HTERT RPE-1 (cell line): ENCODE results near the gene CAPN14.

Source experiments
- in situ Hi-C: fragments of 300-500 bp; cut with MboI; formaldehyde crosslinking; loops from 4 replicates; pipeline ENCODE4 v1.14.3; 2020; ENCODE audit warnings: low sequenced_read_pairs

Gene CAPN14

DNA sequence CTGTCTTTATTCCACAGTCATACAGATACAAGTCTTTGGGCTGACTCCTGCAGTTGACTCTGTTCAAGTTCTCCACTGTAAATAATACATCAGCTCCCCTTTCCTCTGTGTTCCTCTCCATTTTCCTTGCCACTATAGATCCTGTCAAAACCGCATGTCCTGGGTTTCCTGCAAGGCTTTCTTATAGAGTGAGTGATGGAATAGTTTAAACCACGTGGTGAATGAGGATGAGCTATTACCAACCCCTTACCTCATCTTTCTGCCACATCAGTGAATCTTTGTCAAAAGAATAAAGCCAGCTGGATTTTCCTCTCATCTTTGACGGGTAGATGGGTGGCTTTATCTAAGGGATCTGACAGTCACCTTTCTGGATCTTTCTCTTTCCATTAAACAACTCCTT is 75.2 kb downstream of the CAPN14 start:
- in situ Hi-C loops: no loop called here

DNA sequence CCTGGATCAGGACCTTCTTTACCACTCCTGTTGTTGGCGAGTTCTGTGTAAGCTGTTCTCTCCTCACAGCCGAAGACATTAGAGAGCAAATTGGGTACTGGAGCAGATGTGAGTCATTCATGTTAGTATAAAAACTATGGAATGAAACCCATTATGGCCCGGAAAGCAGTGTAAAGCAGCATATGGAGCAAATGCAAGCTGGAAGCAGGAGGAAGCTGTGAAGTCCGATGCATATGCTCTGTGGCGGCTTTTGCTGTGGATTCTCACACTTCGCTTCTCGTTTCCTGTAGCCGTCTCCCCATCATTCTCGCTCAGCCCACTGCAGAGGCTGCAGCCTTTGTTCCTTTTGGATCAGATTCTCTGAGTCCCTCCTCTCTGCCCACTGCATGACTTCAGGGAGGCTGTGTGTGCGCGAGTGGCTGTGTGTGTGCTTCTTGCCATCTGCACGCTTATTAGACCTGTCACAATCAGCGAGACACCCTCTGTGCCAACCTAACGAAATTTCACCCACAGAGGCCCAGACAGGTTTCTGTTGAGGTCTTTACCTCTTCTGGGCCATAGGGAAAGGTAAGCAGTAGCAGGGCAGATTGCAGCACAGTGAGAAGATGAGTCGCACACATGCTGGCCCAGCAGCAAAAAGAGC is 75.8 kb downstream of the CAPN14 start:
- in situ Hi-C loops: no loop called here

DNA sequence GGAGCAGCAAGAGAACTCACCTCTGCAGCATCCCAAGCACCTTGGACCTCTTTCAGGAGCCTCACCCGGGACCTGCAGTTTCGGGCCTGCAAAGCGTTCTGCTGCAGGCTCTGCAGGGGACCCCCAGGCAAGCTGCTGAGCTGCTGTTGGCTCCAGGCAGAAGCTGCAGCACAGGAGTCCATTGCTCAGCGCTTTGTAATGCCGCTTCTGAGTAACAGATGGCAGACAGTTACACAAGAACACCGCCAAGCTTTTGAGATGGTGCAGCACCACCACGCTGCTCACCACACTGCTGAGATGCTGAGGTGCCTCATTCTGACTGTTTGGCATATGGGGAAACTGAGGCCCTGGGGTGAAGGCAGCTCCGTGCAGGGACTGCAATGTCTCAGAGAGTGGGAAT is 77.2 kb downstream of the CAPN14 start:
- in situ Hi-C loops: no loop called here

DNA sequence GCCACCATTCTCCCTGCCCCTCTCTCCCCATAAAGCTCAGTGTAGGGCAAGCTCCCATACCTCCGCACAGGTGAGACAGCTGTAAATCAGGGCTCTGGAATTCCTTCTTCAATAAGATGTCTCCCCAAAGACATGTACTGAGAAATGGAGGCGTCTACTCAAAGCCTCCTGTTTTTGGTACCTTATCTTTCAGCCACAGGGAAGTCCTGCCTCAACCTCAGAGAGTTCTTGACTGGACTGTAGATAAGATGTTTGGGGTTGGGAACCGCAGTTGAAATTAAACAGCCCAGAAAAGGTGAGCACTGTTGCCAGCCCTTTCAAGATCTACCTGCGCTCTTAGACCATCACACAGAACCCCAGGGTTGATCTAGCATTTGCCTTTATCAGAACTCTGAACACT is 77.6 kb downstream of the CAPN14 start:
- in situ Hi-C loops: no loop called here

DNA sequence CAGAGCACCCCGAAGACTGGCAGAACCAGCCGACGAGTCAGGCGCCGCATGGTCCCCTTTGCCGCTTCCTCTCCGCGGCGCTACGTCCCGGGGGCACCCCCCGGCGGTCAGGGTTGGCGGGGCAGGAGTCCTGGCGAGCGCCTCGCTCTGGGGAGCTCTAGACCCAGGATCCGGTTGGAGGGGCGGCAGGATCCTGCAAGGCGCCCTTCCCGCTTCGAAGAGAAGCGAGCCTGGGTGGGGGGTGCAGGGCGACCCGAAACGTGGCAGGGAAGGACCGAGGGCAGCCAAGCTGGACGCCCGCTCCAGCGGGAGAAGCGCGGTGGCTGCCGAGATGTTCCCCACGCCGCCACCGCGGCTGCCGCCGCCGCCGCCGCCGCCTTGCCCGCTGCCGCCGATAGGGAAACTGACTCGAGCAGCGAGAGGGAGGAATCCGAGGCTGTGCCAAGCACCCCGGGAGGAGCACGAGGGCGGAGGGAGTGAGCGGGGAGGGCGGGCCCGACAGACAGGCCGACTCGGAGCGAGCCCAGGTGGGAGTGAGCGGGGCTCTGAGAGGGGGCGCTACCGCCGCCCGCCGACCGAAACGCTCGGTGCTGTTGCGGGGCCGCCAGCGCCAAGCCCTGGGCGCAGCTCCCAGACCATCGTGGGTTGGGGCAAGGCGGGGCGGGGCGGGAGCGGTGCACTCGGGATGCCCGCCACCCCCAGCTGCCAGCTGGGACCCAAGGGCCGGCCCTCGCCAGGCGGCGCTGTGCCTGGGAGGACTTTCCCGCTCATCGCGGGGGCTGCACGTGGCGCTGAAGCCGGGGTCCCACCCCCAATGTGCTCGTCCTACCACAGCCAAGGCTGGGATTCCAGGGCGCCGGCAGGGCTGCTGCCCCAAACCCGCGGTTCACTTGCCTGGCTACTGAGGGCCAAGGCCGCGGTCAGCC is 79.0 kb downstream of the CAPN14 start, which contains the start of gene GALNT14:
Gene GALNT14 (minus strand): TSS at position 404 of the 926 bp plus-strand sequence. CDS start 354 bp downstream, at position 50.
- in situ Hi-C loops: no loop called here

DNA sequence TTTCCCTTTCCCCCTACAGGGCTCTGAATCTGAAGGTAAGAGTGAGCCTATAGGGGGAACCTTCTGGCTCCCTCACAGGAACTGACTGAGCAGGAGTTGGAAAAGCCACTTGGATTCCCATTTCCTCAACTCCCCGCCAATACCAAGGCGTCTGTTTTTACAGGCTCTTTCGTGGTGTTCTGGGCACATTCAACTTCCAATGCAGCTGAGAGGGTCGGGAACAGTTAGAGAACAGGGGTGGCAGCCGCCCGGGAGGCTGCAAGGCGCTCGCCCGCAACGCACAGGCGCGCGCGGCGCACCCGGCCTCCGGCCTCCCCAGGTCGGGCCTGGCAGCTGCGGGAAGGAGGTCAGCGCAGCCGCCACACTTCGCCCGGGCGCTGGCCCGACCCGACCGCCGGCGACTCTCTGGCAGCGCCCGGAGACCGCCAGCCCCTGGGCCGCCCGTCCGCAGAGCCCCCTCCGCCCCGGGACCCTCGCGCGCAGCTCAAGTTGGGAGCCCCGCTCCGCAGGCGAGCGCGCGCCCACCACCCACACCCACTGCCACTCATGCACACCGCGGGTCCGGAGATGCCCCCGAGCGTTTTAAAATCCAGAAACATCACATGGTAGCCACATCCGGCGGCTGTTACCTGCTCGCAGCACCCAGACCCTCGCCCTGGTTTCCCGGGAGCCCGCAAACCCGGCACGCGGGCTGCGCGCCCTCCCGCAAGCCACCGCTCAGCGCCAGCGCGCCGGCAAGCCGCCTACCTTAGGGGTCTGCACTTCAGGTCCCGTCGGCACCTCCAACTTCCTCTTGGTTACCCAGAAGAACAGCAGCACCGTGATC is 79.9 kb downstream of the CAPN14 start:
- in situ Hi-C loops: no loop called here

DNA sequence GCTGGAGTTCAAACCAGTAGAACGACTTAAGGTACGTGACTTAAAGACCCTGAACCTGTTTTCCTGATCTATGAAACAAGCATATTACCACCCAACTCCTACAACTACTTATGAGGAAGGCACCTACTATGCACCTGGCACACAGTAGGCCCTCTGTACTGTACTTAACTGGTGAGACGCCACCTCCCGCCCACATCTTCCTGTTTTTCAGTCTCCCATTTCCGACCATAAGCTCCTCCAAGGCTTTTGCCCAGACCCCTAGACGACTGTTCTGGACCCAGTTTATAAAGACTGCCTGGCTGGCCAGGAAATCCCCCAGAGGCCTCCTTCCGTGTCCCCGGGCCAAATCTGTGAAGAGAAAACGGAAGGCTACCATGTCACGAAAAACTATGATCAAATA is 80.6 kb downstream of the CAPN14 start:
- in situ Hi-C loops: no loop called here

DNA sequence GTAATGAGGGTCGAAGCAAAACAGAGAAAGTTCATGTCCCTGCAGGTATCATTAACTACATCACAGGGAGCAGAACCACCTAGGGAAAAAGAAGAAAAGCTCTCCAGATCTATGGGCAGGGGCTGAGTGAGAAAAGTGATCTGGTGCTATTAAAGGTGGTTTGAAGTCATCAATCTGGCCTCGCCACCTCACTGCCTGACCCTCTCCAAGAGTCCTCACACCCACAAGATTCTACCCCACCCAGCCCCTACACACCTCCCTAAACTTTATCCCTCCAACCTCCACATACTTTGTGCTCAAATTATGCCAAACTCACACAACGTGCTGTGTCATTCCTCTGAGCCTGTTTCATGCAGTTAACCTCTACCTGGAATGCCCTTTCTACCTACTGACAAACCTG is 81.3 kb downstream of the CAPN14 start:
- in situ Hi-C loops: no loop called here

DNA sequence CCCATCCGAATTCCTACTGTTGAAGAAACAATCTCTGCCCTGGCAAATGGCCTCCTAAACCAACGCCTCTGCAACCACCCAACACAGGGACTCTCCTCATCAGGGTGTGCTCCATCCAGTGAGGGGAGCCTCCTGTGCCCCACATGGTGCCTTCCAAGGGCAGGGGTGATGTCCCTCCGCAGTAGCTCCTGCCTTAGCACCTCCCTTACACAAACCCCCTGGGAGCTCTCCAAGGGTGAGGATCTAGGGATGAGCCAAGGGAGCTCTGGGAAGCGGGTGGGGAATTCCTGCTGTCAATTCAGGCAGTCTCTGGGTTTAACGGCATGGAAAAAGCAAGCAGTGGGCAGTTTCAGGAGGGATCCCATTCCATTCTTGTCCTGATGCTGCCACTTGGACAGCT is 82.8 kb downstream of the CAPN14 start:
- in situ Hi-C loops: no loop called here

DNA sequence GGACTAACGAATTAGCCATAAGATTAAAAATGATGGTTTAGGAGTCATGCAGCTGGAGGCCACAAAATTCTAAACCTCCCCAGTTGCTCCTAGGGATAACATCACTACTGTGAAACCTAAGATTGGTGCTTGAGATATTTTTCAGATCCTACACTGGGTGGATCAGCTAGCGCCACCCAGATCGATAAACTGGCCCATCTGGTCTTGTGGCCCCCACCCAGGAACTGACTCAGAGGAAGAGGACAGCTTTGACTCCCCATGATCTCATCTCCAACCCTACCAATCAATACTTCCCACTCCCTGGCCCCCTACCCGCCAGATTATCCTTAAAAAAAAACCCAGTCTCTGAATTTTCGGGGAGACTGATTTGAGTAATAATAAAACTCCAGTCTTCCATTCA is 84.5 kb downstream of the CAPN14 start:
- in situ Hi-C loops: no loop called here

DNA sequence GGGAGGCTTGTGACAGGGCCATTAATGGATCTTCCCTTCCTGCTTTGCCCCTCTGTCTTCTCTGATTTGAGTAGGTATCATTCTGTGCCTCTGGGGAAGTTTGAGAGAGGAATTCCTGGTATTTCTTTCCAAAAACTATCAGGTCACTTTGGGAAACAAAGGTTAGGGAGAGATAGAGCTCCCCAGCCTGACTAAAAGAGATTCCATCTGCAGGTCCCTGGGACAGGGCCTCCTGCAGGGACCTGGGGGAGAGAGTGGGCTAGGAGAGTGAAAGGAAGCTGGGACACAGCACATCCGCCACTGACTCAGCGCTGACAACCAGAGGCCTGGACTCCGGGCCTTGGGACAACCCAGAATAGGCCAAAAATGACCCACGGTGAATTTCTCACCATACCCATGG is 85.4 kb downstream of the CAPN14 start:
- in situ Hi-C loops: no loop called here

DNA sequence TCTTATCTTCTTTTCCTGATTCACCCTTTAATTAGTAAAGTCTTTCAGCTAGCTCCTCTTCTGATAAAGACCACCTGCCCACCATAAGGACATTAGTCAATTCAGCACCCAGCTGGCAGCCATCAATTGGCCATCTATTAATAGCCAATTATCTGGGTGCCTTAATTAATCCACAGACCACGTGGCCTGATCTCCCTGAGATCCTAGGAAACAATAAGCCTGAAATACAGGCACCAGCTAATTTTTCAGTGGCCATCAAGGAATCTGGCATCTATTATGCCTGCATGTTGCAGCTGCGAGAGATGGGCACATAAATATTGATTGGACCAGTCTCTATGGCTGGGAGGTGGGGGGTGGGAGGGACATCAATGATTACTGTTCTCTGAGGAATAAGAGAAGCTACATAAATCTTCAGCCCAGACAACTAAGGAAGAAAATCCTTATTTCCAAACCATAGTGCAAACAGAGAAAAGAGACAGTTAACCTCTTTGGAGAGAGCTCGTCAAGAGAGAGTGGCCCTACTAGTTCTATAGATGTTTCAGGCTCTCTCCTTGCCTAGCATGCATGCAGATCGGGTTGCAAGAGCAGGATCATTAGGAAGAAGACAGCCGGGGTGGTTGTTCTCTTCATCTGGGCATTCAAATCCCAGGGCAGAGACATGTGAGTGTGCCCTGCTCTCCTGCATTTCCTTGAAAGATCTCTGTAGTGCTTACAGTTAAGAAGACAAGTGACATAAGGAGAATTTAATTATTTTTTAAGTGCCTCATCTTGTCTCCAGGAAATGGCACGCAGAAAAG is 87.7 kb downstream of the CAPN14 start:
- in situ Hi-C loops: no loop called here

DNA sequence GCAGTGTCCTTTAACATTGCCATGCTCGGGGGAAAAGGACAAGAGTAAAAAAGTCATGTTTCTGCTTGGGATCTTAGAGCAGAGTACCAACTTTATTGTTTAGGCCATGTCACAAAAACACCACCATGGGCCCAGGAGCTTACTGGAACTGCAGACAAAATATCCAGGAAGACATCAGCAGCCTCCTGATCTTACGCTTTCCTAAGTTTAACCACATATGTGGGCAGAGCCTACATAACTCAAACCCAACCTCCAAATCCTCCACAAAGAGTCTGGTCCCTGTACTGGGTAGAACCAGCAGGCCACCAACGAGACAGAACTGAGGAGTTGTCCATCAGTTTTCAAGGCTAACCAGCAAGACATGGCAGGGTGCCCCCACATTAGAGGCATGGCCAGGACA is 89.4 kb downstream of the CAPN14 start:
- in situ Hi-C loops: no loop called here

DNA sequence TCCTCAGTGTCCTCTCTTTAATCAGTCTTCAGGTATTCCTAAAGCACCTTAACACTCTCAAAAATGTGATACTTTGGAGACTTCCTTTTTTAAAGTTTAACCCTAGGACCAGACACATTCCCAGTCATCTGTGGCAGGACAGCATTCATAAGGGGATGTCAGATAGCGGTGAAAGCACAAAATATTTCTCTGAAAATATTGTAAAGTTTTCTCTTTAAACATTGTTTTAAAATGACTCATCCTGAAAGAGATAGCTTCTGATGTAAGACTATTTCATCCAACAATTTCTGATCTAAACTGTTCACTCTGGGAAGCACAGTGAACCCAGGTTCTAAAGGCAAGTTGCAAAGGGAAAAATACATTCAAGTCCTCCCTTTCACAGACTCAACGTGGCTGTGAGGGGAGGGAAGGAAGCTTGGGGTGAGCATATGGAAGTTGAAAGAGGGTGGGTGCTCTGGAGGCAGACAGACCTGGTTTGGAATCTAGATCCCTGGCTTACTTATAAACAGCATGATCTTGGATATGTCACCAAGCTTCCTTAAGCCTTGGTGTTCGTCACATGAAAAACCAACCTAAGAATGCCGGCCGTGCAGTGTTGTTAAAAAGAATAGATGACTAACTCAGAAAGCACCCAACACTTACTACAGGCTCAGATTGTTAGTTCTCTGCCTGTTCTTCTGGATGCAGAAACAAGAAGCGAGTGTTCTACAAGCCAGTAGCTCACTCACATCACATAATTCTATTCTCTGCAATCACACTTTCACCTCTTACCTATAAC is 91.2 kb downstream of the CAPN14 start:
- in situ Hi-C loops: no loop called here

DNA sequence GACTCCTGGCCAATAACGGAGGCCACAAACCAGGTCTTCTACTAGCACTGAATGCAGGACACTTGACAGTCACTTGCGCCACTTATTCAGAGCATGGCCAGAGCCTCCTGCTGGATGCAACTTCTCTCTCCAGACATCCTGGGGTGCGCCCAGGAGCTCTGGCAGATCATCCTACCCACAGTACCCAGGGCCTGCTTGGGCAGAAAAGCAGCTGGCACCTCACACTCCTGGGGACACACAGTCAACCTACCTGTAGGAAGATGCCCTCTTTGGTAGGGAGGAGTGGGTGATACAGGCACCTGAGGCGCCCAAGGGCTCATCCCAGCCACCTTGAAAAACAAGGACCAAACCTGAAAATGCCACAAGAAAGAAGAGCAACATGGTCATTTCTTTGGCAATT is 92.4 kb downstream of the CAPN14 start:
- in situ Hi-C loops: no loop called here
